HG03097 (cell line): ENCODE data around the gene CTSD.

Source experiments
- ATAC-seq: cut with Tn5 transposase; IDR thresholded peaks from one replicate; pipeline ENCODE4 v1.9.1; 2021; ENCODE audit not compliant: unreplicated experiment, low FRiP score

Gene CTSD

DNA sequence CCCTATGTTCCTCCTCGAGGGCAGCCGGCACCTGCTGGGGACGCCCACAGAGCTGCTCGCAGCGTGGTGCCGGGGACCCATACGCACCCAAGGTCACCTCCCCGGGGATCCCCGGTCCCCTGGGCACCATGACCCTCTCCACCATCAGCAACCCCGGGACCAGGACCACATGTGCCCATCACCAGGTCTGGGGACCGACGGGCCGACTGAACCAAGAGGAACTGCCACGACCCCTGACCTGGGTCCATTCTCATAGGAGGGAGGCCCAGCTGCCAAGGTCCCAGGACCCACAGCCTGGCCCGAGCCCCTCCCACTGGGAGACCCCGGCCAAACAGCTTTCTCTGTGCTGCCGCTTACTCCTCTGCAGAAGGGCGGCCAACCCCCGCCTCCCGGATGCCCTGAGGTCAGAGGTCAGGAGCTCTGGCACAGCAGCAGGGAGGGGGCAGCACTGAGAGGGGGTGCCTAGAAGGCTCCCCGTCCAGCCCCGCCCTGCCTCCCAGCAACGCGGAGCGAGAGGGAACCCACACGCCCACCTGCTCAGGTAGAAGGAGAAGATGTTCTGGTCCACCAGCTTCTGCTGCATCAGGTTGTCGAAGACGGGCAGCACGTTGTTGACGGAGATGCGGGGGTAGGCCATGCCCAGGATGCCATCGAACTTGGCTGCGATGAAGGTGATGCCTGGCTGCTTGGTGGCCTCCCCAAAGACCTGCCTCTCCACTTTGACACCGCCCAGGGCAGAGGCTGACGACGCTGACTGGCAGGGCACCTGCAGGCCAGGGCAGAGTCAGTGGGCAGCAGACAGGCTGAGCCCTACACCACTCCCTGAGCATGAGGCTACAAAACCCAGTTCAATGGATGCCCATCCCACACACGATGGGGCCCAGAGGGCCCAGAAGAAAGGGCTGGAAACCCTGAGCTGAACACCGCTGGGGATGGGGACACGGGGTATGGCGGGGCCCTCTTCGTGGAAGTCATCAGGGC, 6.6 kb downstream of the CTSD start:
- no peak for ATAC-seq

DNA sequence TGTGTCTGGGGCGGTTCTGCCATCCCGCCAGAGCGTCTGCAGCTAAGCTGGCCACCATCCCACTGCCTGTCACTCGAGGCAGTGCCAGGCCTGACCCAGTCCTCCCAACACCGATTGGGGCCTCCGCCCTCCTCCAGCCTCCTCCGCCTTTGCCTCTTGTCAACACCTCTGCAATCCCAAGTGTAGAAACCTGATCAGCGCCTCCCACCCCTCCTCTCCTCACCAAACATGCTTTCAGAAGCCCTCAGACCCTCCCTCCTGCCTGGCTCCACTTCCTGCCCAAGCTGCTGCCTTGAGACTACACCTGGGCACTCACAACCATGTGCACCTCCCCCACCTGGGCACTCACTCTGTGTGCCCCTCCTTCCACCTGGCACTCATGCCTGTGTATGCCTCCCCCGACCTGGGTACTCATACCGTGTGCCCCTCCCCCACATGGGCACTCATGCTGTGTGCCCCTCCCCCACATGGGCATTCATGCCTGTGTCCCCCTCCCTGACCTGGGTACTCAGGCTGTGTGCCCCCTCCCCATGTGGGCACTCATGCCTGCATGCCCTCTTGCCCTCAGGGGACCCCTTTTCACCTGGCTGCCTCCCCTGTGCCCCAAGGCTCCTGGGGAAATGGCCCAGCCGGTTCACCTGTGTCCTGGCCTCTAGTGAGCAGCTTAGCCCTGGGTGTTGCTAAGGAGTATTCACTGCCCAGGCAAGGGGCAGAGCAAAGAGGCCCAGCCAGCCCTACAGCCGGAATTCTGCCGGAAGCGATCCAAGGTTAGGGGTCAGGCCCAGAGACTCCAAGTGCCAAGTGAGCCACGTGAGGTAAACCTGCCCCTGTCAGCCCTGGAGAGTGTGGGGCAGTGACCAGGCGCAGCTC, 7.8 kb downstream of the CTSD start:
- ATAC-seq, result no peak

DNA sequence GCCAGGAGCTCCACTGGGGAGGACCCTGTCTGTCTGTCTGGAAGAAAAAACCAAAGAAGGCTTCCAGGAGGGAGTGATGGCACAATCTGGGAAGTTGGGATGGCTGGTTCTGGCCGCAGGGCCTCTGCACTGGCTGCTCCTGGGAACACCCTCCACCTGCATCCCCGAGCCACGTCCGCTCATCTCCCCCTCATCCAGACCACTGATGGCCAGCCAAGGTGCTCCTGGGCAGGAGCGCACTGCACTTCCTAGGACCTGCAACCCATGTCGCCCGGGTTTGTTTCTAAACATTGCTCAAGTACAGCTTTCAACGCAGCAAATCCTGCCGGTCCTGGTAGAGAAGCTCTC, 8.4 kb downstream of the CTSD start:
- no peak for ATAC-seq

DNA sequence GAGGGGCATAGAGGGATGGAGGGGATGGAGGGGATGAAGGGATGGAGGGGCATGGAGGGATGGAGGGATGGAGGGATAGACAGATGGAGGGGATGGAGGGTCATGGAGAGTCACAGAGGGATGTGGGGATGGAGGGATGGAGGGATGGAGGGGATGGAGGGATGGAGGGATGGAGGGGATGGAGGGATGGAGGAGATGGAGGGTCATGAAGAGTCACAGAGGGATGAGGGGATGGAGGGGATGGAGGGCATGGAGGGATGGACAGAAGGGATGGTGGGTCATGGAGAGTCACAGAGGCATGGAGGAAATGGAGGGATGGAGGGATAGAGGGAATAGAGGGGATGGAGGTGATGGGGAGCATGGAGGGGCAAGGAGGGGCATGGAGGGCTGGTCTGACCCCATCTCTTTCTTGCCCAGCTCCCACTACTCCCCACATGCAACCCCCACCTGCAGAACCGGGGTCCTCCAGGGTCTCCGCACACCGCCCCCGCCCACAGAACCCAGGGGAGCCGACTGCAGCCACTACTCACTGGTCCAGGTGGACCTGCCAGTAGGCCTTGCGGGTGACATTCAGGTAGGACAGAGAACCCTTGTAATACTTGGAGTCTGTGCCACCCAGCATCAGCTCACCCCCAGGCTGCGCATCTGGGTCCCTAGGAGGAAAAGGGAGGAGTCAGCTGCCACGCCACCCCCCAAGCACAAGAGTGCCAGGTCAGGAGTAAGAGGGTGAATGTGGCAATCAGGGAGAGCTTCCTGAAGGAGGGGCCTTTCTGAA, 9.2 kb downstream of the CTSD start:
- ATAC-seq, result no peak

DNA sequence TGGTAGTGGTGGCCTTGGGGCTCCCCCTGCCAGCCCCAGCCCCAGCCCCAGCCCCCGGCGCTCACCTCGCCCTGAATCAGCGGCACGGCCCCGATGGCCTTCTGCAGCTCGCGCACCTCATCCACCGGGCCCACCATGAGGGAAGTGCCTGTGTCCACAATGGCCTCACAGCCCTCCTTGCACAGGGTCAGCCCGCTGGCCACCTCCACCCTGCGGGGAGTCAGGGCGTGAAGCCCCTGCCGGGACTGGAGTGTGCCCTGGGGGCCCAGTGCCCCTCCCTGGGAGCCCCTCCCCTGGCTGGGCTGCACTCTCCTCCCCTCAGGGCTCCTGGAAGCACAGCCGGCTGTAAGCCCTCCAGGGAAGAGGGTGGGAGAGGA, 9.8 kb downstream of the CTSD start:
- no peak for ATAC-seq

DNA sequence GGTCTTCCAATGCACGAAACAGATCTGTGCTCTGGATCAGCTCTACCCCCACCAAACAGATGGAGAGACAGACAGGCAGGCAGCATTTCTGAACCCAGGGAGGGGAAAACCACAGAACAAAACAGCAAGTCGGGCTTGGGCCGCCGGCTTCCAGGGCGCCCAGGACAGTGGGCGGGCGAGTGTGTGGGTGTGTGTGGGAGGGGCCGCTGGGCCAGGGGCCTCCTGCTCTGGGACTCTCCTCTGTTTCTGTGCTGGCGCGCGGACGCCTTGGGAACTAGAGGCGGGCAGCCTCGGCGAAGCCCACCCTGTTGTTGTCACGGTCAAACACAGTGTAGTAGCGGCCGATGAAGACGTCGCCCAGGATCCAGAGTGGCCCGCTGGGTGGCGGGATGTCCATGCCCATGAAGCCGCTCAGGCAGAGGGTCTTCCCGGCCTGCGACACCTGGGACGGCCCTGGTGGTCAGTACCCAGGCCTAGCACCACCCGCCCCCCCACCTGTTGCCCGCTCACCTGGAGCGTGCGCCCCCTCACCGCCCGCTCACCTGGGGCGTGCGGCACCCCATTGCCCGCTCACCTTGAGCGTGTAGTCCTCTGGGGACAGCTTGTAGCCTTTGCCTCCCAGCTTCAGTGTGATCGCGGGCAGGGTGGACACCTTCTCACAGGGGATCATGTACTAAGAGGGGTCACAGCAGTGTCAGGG, 10.3 kb downstream of the CTSD start:
- no peak for ATAC-seq

DNA sequence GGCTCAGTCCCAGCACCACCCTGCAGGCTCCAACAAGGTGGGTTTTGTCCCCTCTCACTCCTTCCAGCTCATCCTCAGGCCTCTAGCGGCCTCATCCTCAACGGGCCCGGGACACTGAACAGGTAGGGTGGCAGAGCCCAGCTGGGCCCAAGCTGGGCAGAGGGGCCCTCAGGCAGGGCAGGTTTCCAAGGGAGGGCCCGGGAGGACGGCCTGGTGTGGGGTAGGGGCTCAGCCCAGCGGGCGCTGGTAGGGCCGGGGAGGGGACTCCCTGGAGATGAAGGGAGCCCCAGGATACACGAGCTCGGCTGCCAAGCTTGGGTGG, 10.9 kb downstream of the CTSD start:
- no peak for ATAC-seq

DNA sequence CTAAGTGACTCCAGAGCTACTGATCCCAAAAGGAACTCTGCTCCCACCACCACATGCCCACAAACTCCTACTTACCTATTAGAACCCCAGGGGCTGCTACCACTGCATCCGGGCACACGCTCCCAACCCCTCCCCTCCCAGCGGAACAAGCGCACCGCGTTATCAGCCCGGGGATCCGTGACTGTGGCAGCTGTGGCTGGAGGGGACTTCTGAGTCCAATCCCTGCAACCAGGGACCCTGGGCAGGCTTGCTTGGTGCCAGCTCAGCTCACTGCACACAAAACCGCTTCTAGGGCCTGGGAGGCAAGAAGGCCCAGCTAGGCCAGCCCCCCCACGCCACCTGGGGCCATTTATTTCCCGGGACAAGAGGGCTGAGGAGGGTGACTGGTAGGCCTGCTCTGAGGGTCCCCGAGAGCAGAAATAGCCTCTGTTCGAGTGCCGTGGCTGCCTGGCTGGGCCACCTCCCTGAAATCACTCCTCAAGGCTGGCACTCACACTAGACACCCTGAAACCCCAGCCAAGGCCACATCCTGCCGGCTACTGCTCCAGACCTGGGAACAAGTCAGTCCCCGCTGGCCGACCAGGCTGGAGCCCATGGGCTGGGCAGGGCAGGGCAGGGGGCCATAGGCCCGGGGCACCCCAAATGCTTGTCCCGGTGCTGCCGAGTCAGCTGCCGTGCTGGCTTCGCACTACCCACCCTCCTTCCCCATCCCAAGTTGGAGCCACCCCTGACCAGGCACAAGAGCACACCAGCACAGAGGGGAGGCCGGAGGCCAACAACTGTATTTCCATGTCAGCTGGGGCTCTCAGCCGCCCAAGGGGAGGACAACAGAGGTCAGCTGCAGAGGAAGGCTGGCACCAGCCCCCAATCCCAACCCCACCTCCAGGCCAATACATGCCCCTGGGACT, 11.5 kb downstream of the CTSD start:
- no peak for ATAC-seq

DNA sequence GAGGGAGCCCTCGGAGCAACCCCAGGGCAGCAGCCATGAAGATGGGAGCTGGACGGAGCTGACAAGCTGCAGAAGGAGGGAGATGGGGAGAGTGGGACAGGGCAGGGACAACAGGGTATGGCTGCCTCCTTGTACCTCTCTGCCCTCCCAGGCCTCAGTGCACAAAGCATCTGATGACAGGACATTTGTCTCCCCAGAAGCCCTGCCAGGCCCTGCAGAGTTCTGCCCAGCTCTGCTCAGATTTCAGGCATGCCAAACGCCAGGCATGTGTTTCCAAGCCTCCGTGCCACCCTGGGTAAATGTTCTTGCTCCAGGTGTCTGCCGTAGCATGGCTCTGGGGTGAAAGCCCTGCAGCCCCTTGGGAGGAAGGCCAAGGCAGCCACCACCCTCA, 12.2 kb downstream of the CTSD start:
- ATAC-seq, result no peak

DNA sequence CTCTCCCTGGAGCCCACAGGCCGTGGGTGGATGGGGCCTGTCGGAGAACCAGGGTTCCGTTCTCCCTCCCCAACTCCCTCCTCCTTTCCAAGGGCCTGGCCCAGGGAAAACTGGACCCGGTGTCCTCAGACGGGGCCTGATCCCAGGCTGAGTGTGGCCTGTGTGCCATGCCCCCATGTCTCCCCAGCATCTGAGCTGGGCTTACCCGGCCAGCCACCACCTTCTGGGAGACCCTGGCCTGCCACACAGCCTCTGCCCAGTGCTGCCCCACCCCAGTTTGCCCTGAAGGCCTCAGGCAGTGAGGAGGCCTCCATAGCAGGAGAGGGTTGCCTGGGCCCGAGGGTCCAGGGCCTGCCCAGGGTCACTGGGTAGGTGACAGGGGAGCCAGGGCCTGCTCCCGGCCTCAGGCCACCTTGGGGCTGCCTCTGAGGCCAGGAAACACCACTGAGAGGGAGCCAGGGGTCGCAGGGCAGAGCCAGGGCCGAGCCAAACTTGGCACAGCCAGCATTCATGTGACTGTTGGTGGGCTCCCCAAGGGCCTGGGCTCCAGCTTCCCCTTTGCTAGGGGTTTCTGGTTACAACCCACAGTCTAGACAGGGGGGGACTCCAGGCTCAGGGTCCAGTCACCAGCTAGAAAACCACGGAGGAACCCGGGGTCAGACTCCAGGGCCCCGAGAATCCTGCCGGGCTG, 12.7 kb downstream of the CTSD start:
- ATAC-seq, result no peak

DNA sequence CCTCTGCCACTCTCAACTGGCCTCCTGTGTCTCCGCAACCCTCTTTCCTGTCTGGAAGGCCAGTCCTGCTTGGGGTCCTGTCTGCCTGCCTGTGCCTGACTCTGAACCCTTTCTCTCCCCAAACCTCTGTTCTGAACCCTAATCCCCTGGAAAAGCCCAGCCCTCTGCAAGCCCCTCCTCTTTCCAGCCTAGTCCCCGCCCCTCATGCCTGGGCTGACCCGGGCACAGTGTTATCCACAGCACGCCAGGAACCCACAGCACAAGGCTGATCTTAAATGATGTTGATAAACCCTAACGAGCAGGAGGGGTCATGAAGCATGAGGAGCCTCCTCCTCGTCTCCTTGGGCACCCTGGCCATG, 13.3 kb downstream of the CTSD start, which contains the start of gene IFITM10:
Gene IFITM10, minus strand, starts transcription at position 115 of the 359 bp plus-strand sequence. CDS start 153 bp downstream, outside the sequence.
- ATAC-seq, result no peak

DNA sequence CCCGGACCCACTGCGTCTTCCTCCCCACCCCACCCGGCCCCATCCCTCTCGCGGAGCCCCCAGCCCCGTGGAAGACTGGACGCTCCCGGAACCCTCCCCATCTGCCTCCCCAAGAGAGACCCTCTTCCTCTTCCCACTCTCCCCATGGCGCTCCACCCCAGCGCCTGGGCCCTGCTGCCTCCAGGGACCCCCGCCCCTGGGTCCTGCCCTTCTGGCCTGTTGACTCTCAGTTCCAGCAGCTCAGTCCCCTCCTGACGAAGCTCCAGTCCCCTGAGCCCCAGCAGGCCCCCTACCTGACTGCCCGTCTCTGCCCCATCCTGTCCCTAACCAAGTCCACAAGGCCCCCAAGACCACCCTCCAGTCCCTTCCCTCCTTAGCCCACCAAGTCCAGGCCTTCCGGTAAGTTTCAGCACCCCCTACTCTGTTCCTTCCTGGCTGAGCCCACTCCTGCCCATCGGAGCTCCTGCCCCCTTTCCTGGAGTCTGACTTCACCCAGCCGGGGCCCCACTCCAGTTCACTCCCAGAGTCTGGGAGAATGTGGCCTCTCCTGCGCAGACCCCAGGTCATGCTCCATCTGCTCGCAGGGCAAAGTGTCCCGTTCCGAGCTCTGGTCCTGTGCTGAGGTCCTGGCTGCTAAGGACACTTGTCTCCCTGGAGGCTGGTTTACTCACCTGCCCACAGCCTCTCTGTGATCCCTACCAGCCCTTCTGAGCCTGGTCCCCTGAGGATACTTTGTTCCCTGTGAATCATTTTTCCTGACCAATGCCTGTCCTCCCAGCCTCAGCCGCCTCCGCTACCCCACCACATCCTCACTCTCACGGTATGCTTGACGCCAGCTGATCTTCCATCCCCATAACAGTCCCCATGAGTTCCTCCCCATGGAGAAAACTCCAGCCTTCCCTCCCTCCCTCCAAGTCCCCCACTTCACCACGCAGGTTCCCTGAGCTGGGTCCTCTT, 14.1 kb downstream of the CTSD start:
- no peak for ATAC-seq

DNA sequence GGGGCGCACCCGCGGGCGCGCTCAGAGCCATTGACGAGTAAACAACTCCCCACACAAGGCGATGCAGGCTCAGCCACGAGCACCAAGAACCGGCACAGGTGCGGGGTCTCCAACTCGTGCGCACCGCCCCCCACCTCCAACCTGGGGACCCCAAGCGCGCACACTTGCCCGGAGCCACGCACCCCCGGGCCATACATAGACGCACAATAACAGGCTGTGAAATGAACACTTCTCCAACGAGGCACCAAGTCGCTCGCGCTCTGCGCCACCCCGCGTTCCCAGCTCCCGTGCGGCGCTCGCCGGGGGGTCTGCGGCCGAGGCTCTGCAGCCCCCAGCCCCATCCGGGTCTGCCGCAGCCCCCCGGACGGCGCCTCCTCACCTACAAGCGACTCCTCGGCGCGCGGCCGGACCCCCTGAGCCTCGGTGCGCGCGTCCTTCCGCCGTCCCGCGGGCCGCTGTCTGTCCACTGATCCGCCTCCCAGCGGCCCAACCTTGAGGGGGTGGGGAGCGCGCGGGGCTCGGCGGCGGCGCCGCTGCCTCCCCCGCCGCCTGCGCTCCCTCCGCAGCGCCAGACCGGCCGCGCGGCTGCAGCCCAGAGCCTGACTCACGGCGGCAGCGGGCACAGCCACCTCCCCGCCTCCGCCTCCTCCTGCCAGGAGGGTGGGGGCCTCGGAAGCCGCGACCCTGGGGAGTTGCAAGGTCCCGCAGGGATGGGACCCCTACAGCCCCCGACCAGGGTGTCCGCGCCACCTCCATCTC, 14.9 kb downstream of the CTSD start:
- no peak for ATAC-seq

DNA sequence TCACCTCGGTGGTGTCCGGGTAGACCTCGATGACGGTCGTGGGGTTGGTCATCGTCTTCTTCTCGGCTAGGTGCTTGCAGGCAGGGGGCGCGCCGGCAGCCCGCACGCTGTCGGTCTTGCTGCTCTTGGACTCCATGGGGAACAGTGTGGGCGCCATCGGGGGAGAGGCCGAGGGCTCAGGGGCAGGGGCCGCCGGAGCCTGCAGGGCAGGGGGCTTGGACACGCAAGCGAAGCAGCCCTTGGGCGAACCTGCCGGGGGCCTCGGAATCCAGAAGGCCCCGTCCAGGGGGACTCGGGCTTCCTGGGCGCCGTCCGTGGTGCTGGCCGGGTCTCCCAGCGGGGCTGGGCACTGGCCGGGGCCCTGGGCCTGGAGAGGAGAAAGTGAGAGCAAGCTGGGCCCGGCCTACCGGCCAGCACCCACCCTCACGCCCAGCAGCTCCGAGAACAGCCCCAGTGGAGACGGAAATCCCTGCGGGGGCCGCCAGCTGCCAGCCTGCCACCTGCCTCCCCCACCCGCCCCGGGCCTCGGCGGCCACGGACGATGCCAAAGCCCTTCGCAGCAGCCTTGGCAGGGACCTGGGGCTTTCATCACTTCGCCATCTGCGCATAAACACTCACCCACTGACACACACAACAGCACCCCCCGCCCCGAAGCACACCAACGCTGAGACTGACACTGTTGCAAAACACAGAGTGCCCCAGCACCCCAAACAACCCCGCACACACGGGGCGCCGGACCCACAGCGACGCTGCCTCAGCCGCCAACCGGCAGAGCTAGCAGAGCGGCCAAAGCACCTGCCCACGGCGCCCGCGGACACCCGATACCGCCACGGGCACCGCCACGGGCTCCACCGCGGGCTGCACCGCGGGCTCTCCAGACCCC, 15.7 kb downstream of the CTSD start:
- no peak for ATAC-seq

DNA sequence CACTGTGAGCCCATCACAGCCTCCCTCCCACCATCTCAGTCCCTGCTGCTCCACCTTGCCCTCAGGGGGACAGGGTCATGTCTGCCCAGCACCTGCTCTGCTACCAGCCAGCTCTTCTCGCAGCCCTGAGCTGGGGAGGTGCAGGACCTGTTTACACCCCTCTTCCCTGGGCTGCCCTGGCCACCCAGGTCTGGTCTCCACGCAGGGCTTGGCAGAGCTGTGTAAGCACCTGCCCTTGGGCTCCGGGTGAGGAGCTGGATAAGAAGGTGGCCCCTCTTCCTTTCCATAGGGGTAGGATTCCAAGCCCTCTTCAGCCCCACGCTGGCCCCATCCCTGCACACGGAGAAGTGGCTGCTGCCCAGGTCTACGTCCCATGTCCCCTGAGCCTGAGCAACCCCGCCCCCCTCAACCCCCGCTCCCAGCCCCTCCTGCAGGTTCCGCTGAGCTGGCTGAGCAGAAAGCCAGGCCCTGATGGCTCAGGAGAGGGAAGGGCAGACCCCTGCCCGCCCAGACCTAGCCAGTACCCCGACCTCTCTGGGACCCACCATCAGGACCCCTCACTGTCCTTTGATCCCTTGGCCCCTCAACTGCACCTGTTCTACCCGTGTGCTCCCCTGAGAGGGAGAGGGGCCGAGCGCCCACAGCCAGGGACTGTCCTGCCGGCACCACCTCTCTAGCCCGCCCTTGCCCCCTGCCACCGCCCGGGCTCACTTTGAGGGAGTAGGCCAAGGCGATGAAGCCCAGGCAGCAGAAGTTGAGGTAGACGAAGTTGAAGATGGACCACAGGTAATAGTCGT, 16.6 kb downstream of the CTSD start:
- no peak for ATAC-seq
